GM12865 (cell line): Measurements from ENCODE around the gene MLH3.
"Not testable (repeated sequence)": the region's sequence is repeated elsewhere in the genome, so short reads cannot be mapped to it uniquely, and the experiment has no call there.

ENCODE experiments used
- DNase-seq: peaks from one replicate; pipeline ENCODE4 v3.0.0; 2010; ENCODE audit warnings: low read depth
- H3K4me3 ChIP-seq: 2 replicates; pipeline ENCODE4 v1.5.1; 2011; ENCODE audit warnings: mild to moderate bottlenecking, low read depth, low read length, control low read depth
- CTCF ChIP-seq: IDR thresholded peaks from 2 replicates; pipeline ENCODE4 v1.5.1; 2011; ENCODE audit warnings: low read length, control low read depth, low read depth, inconsistent platforms; ENCODE audit not compliant: insufficient read depth; ENCODE audit errors: missing control alignments

MLH3 gene

GRCh38 chr14:75009176-75009575 lies 42.1 kb downstream of the MLH3 start:
- DNase-seq, result no peak
- no peak overlapping the region for H3K4me3 ChIP-seq
- TF ChIP-seq CTCF, result no peak

GRCh38 chr14:75005357-75005756 lies 45.9 kb downstream of the MLH3 start:
- DNase-seq, result no peak
- H3K4me3 ChIP-seq, result no peak overlapping the region
- no peak for TF ChIP-seq CTCF

- peak overlapping the region; percentile 90 for H3K4me3 ChIP-seq
- no peak for DNase-seq
- TF ChIP-seq CTCF, result no peak
Measured at GRCh38 chr14:75003250-75004027, 47.8 kb downstream of the MLH3 start.

- DNase-seq, result peak; percentile 99
- TF ChIP-seq CTCF, result no peak
- H3K4me3 ChIP-seq, result peak within 1 kb of the TSS; percentile 90
Measured at GRCh38 chr14:75002392-75003249, 48.6 kb downstream of the MLH3 start, which contains the start of gene EIF2B2. EIF2B2 (plus strand) TSS chr14:75002921; CDS start chr14:75002991, 70 bp downstream.

GRCh38 chr14:75001899-75002298 lies 49.4 kb downstream of the MLH3 start:
- H3K4me3 ChIP-seq, result peak overlapping the region; percentile 90
- DNase-seq, result no peak
- TF ChIP-seq CTCF, result no peak

- H3K4me3 ChIP-seq, result no peak overlapping the region
- TF ChIP-seq CTCF, result no peak
- no peak for DNase-seq
Measured at GRCh38 chr14:75001261-75001660, 50.0 kb downstream of the MLH3 start.

GRCh38 chr14:74995781-74996180 lies 55.5 kb downstream of the MLH3 start:
- H3K4me3 ChIP-seq, DNase-seq: not testable (repeated sequence)

GRCh38 chr14:74994182-74994581 lies 57.1 kb downstream of the MLH3 start:
- DNase-seq, H3K4me3 ChIP-seq: not testable (repeated sequence)
